ENCODE data around the gene P2RX5. TPM values are rescaled to one million over a fixed set of nuclear protein-coding genes. Genes with fewer than 3 reads are reported as not detected.

The P2RX5 gene
- total and polyA plus RNA-seq, 10 of the 15 experiments (the other 5 are each of a cell fraction or from before 2014, with no cell fraction given): 6.9 to 28.8 (median 19.5) TPM

GRCh38 chr17:3632287-3632686, 63.7 kb downstream of the P2RX5 start:
- no peak overlapping the region for H3K4me2 ChIP-seq (ENCODE audit: control insufficient read depth, insufficient read depth)
- ChIA-PET RAD21 (ENCODE audit: unreplicated experiment) (no interaction called here), POLR2A (interaction anchor here (0.6 kb wide), 1 partner anchor 110 kb away, joined by 5 read pairs; no protein-coding TSS in a partner anchor), SMC1A (ENCODE audit: uncharacterized antibody, unreplicated experiment) (no interaction called here), CTCF (interaction anchor here (1.2 kb wide), 1 partner anchor 28 kb away, joined by 4 read pairs; no protein-coding TSS in a partner anchor)
- H3K4me1 ChIP-seq (ENCODE audit: control insufficient read depth, insufficient read depth, low read length): no peaks in the 10 kb centered on the region; the same call in 1 of the 2 replicates
- H3K36me3 ChIP-seq (ENCODE audit: control insufficient read depth in 2 of 2, insufficient read depth in 2 of 2, low read length in 1 of 2): no peaks in the 10 kb centered on the region; a peak in 2 of 4 replicates
- TF ChIP-seq PAX8 (IDR thresholded peaks at IDR 0.05): no peak
- TF ChIP-seq EP300 (IDR thresholded peaks at IDR 0.05; ENCODE audit: borderline replicate concordance in 1 of 2, control insufficient read depth in 1 of 2, low read depth in 2 of 2, low read length in 2 of 2): no peak
- TF ChIP-seq NFYA (IDR thresholded peaks at IDR 0.05; ENCODE audit: borderline replicate concordance, low read depth, low read length): no peak
- TF ChIP-seq NR2C1 (IDR thresholded peaks at IDR 0.05): no peak
- TF ChIP-seq CBFB (IDR thresholded peaks at IDR 0.05; ENCODE audit: low read depth): no peak
- TF ChIP-seq KDM1A (IDR thresholded peaks at IDR 0.05; ENCODE audit: borderline replicate concordance): no peak
- TF ChIP-seq MEF2B (IDR thresholded peaks at IDR 0.05; ENCODE audit: partially characterized antibody, poor library complexity, severe bottlenecking): no peak
- TF ChIP-seq ASH2L (IDR thresholded peaks at IDR 0.05; ENCODE audit: borderline replicate concordance, low read depth): no peak
- TF ChIP-seq GABPA (IDR thresholded peaks at IDR 0.05; ENCODE audit: low read depth): no peak
- no peak for TF ChIP-seq ZNF24 (IDR thresholded peaks at IDR 0.05)
- no peak for TF ChIP-seq IKZF2 (IDR thresholded peaks at IDR 0.05)
- no peak for TF ChIP-seq CHD4 (IDR thresholded peaks at IDR 0.05)
- no peak for TF ChIP-seq BACH1 (IDR thresholded peaks at IDR 0.05; ENCODE audit: borderline replicate concordance)
- TF ChIP-seq, protein P1, sequence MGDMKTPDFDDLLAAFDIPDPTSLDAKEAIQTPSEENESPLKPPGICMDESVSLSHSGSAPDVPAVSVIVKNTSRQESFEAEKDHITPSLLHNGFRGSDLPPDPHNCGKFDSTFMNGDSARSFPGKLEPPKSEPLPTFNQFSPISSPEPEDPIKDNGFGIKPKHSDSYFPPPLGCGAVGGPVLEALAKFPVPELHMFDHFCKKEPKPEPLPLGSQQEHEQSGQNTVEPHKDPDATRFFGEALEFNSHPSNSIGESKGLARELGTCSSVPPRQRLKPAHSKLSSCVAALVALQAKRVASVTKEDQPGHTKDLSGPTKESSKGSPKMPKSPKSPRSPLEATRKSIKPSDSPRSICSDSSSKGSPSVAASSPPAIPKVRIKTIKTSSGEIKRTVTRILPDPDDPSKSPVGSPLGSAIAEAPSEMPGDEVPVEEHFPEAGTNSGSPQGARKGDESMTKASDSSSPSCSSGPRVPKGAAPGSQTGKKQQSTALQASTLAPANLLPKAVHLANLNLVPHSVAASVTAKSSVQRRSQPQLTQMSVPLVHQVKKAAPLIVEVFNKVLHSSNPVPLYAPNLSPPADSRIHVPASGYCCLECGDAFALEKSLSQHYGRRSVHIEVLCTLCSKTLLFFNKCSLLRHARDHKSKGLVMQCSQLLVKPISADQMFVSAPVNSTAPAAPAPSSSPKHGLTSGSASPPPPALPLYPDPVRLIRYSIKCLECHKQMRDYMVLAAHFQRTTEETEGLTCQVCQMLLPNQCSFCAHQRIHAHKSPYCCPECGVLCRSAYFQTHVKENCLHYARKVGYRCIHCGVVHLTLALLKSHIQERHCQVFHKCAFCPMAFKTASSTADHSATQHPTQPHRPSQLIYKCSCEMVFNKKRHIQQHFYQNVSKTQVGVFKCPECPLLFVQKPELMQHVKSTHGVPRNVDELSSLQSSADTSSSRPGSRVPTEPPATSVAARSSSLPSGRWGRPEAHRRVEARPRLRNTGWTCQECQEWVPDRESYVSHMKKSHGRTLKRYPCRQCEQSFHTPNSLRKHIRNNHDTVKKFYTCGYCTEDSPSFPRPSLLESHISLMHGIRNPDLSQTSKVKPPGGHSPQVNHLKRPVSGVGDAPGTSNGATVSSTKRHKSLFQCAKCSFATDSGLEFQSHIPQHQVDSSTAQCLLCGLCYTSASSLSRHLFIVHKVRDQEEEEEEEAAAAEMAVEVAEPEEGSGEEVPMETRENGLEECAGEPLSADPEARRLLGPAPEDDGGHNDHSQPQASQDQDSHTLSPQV (IDR thresholded peaks at IDR 0.05): no peak
- no peak for TF ChIP-seq NR2C2 (IDR thresholded peaks at IDR 0.05; ENCODE audit: borderline replicate concordance, control insufficient read depth, insufficient read length, low read depth)
- no peak for TF ChIP-seq RAD51 (IDR thresholded peaks at IDR 0.05)
- TF ChIP-seq JUNB (IDR thresholded peaks at IDR 0.05): no peak
- TF ChIP-seq TCF12 (IDR thresholded peaks at IDR 0.05; ENCODE audit: low read depth, low read length): no peak
- no peak for TF ChIP-seq ATF7 (IDR thresholded peaks at IDR 0.05; ENCODE audit: low read depth)
- TF ChIP-seq ZNF687 (IDR thresholded peaks at IDR 0.05): no peak
- H3K4me3 ChIP-seq: no peak overlapping the region
- no peaks in the 10 kb centered on the region for H3K27me3 ChIP-seq (replicated peaks in 1 of 2; ENCODE audit: control insufficient read depth in 2 of 2, insufficient read depth in 2 of 2, low read length in 1 of 2)
- no peaks in the 10 kb centered on the region for H4K20me1 ChIP-seq (ENCODE audit: control insufficient read depth, insufficient read depth)
- intact Hi-C loops (cut with micrococcal nuclease; ENCODE audit: unreplicated experiment): no loop called here
- ATAC-seq: no peak
- DNase-seq (ENCODE audit: low read depth, low spot score): no peak
- no peak overlapping the region for H3K9ac ChIP-seq (ENCODE audit: control insufficient read depth, insufficient read depth, low read length)
- no peaks in the 10 kb centered on the region for H3K9me3 ChIP-seq (replicated peaks; ENCODE audit: control insufficient read depth, insufficient read depth, low read length)
- 95% methylated on average over 7 of the region's 7 CpGs for WGBS (ENCODE audit: insufficient coverage, insufficient replicate concordance, low lambda C conversion rate, missing lambda C conversion rate)
- FAIRE-seq: no peak
- H2AFZ ChIP-seq (ENCODE audit: control insufficient read depth, low read depth, low read length): no peak overlapping the region
- H3K79me2 ChIP-seq (ENCODE audit: control insufficient read depth, insufficient read depth, low read length): peaks cover 12% of the 10 kb centered on the region
- in situ Hi-C loops (cut with MboI): no loop called here
- H3K27ac ChIP-seq (ENCODE audit: control insufficient read depth, insufficient read depth): no peak overlapping the region
- BruUV-seq (replicated peaks): no TSS peak
